ENCODE measurements around the gene SMIM9. TPM values are rescaled to one million over a fixed set of nuclear protein-coding genes. Genes with fewer than 3 reads are reported as not detected.

The SMIM9 gene
- total RNA-seq, 1 donor from 2014 or later, result not detected

DNA sequence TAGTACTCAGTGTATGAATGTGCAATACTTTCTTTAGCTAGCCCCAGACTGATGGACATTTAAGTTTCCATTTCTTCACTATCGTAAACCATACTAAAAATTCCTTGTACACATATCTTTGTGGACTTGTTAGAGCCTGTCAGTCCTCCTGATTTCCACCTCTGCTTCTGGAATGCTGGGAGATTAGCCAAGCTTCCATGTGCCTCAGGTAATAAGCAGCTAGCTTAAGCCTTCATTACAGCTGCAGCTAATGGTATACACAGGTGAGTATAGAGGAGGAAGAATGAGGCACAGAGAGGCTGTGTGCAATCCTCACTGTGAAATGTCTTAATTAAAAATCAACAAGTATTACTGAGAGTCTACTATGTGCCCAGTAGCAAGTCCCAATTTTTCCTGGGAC, 9.8 kb downstream of the SMIM9 start:
- Histone ChIP-seq H3K4me1 (no peaks in the 10 kb centered on the region), H3F3A (ENCODE audit: low read depth) (no peaks in the 10 kb centered on the region), H3K36me3 (no peaks in the 10 kb centered on the region), H2AFZ (replicated peaks) (no peak overlapping the region), H3K9ac (no peak overlapping the region), H3K9me3 (ENCODE audit: low read depth) (no peaks in the 10 kb centered on the region), H3K4me3 (no peak overlapping the region), H3K79me2 (ENCODE audit: low read depth) (no peaks in the 10 kb centered on the region), H3K4me2 (no peak overlapping the region), H3K27me3 (no peaks in the 10 kb centered on the region), H3K27ac (no peak overlapping the region), H4K20me1 (ENCODE audit: low read depth) (no peaks in the 10 kb centered on the region)
- Mint-ChIP-seq H3K9me3 (peaks cover 18% of the 10 kb centered on the region), H3K27ac (no peak overlapping the region), H3K27me3 (ENCODE audit: insufficient read depth, low read depth) (peaks cover 5% of the 10 kb centered on the region), H3K36me3 (no peaks in the 10 kb centered on the region), H3K4me1 (peaks cover 6% of the 10 kb centered on the region), H3K4me3 (no peak overlapping the region)
- TF ChIP-seq, protein P1, sequence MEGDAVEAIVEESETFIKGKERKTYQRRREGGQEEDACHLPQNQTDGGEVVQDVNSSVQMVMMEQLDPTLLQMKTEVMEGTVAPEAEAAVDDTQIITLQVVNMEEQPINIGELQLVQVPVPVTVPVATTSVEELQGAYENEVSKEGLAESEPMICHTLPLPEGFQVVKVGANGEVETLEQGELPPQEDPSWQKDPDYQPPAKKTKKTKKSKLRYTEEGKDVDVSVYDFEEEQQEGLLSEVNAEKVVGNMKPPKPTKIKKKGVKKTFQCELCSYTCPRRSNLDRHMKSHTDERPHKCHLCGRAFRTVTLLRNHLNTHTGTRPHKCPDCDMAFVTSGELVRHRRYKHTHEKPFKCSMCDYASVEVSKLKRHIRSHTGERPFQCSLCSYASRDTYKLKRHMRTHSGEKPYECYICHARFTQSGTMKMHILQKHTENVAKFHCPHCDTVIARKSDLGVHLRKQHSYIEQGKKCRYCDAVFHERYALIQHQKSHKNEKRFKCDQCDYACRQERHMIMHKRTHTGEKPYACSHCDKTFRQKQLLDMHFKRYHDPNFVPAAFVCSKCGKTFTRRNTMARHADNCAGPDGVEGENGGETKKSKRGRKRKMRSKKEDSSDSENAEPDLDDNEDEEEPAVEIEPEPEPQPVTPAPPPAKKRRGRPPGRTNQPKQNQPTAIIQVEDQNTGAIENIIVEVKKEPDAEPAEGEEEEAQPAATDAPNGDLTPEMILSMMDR (IDR thresholded peaks at IDR 0.05), result no peak
- TF ChIP-seq EZH2 (IDR thresholded peaks at IDR 0.05), result no peak
- no peak for TF ChIP-seq EZH2phosphoT487 (IDR thresholded peaks at IDR 0.05)
- no peak for DNase-seq (ENCODE audit: low spot score)

DNA sequence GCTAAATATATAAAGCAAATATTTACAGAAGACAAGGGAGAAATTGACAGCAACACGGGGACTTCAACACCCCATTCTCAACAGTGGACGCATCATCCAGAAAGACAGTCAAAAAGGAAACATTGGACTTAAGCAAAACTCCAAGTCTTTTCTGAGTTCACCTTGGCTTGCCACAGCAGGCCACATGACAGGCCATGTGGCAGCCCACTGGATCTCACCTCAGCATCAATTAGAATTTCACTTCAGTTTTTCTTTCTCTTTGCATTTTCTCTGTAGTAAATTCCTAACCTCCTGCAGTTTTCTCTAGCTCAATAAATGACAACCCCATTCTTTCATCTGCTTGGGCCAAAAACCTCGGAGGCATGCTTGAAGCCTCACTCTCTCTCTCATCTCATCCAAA, 12.4 kb downstream of the SMIM9 start:
- no peaks in the 10 kb centered on the region for H3K36me3 ChIP-seq
- TF ChIP-seq EZH2 (IDR thresholded peaks at IDR 0.05) (no peak), EZH2phosphoT487 (IDR thresholded peaks at IDR 0.05) (no peak)
- TF ChIP-seq, protein P1 (IDR thresholded peaks at IDR 0.05), result no peak
- DNase-seq (ENCODE audit: low spot score), result no peak
- H3F3A ChIP-seq (ENCODE audit: low read depth), result no peaks in the 10 kb centered on the region
- H3K27ac Mint-ChIP-seq, result no peak overlapping the region
- H3K4me3 ChIP-seq, result no peak overlapping the region
- H2AFZ ChIP-seq (replicated peaks), result no peak overlapping the region
- no peaks in the 10 kb centered on the region for H3K36me3 Mint-ChIP-seq
- H3K27me3 ChIP-seq, result no peaks in the 10 kb centered on the region
- H3K9me3 ChIP-seq (ENCODE audit: low read depth), result peaks cover 2% of the 10 kb centered on the region
- H3K4me1 ChIP-seq, result no peaks in the 10 kb centered on the region
- no peaks in the 10 kb centered on the region for H4K20me1 ChIP-seq (ENCODE audit: low read depth)
- no peaks in the 10 kb centered on the region for H3K79me2 ChIP-seq (ENCODE audit: low read depth)
- peaks cover 13% of the 10 kb centered on the region for H3K4me1 Mint-ChIP-seq
- H3K9ac ChIP-seq, result no peak overlapping the region
- no peak overlapping the region for H3K27ac ChIP-seq
- H3K27me3 Mint-ChIP-seq (ENCODE audit: insufficient read depth, low read depth), result peaks cover 2% of the 10 kb centered on the region
- H3K4me3 Mint-ChIP-seq, result no peak overlapping the region
- H3K9me3 Mint-ChIP-seq, result peaks cover 17% of the 10 kb centered on the region
- no peak overlapping the region for H3K4me2 ChIP-seq

DNA sequence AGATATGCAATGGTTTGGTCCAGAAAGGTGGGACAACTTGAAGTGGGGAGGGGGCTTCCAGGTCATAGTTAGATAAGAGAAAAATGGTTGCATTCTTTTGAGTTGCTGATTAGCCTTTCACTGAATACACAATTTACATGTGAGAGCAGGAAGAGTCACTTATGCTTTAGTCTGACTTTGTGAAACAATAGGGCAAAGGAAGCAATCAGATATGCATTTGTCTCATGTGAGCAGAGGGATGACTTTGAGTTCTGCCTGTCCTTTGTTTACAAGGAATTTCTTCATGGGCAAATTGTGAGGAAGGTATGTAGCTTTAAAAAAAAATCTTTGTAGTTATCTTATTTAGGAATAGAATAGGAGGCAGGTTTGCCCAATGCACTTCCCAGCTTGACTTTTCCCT, 12.9 kb downstream of the SMIM9 start:
- Histone ChIP-seq H3K4me1 (no peaks in the 10 kb centered on the region), H4K20me1 (ENCODE audit: low read depth) (no peaks in the 10 kb centered on the region), H3K36me3 (no peaks in the 10 kb centered on the region), H2AFZ (replicated peaks) (no peak overlapping the region), H3F3A (ENCODE audit: low read depth) (no peaks in the 10 kb centered on the region), H3K4me3 (no peak overlapping the region), H3K4me2 (no peak overlapping the region), H3K27ac (no peak overlapping the region), H3K79me2 (ENCODE audit: low read depth) (no peaks in the 10 kb centered on the region), H3K9ac (no peak overlapping the region), H3K27me3 (no peaks in the 10 kb centered on the region), H3K9me3 (ENCODE audit: low read depth) (peaks cover 2% of the 10 kb centered on the region)
- H3K9me3 Mint-ChIP-seq, result peaks cover 17% of the 10 kb centered on the region
- no peak for DNase-seq (ENCODE audit: low spot score)
- TF ChIP-seq EZH2 (IDR thresholded peaks at IDR 0.05), result no peak
- H3K4me3 Mint-ChIP-seq, result no peak overlapping the region
- no peak overlapping the region for H3K27ac Mint-ChIP-seq
- H3K27me3 Mint-ChIP-seq (ENCODE audit: insufficient read depth, low read depth), result peaks cover 2% of the 10 kb centered on the region
- no peaks in the 10 kb centered on the region for H3K36me3 Mint-ChIP-seq
- H3K4me1 Mint-ChIP-seq, result peaks cover 13% of the 10 kb centered on the region

DNA sequence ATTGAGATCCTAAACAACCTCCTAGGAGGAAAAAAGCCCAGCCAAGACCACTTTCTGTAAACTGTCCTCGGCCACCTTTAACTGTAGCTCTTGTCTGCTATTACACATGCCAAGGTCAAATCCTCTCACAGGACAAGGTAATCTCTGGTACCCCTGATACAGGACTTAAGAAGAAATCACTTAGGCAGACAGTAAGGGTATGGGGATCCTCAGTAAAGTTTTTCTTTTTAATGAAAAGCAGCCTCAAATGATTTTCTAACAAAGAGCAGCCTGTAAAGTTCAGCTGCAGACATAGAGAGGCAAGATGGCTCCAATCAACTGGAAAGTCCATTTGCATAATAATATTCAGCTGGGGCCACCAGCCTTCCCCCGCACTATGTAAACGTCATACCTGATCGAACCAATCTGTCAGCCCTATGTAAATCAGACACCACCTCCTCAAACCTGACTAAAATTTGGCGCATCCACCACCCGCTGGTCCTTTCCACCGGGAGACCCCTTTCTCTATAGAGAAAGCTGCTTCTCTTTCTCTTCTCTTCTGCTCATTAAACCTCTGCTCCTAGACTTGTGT, 14.6 kb downstream of the SMIM9 start:
- Histone ChIP-seq H3F3A (ENCODE audit: low read depth) (no peaks in the 10 kb centered on the region), H3K27ac (no peak overlapping the region), H4K20me1 (ENCODE audit: low read depth) (no peaks in the 10 kb centered on the region), H3K4me2 (no peak overlapping the region), H3K9me3 (ENCODE audit: low read depth) (peaks cover 7% of the 10 kb centered on the region), H3K79me2 (ENCODE audit: low read depth) (no peaks in the 10 kb centered on the region), H2AFZ (replicated peaks) (no peak overlapping the region), H3K4me3 (no peak overlapping the region), H3K27me3 (no peaks in the 10 kb centered on the region), H3K4me1 (no peaks in the 10 kb centered on the region), H3K9ac (no peak overlapping the region), H3K36me3 (peaks cover 4% of the 10 kb centered on the region)
- Mint-ChIP-seq H3K36me3 (no peaks in the 10 kb centered on the region), H3K27me3 (ENCODE audit: insufficient read depth, low read depth) (peaks cover 2% of the 10 kb centered on the region), H3K9me3 (peaks cover 15% of the 10 kb centered on the region), H3K4me1 (peaks cover 13% of the 10 kb centered on the region), H3K27ac (no peak overlapping the region), H3K4me3 (no peak overlapping the region)
- TF ChIP-seq EZH2 (IDR thresholded peaks at IDR 0.05) (no peak), EZH2phosphoT487 (IDR thresholded peaks at IDR 0.05) (no peak)
- TF ChIP-seq, protein P1 (IDR thresholded peaks at IDR 0.05), result no peak
- no peak for DNase-seq (ENCODE audit: low spot score)
